HG02852 (cell line): ENCODE data around the gene OGFOD2.
A peak's percentile ranks its signal among the peaks of the same experiment; 100 is the strongest.

Experiments used
- ATAC-seq: cut with Tn5 transposase; IDR thresholded peaks from one replicate; pipeline ENCODE4 v1.9.1; 2021; ENCODE audit warnings: mild to moderate bottlenecking, moderate library complexity; ENCODE audit not compliant: unreplicated experiment

The OGFOD2 gene

DNA sequence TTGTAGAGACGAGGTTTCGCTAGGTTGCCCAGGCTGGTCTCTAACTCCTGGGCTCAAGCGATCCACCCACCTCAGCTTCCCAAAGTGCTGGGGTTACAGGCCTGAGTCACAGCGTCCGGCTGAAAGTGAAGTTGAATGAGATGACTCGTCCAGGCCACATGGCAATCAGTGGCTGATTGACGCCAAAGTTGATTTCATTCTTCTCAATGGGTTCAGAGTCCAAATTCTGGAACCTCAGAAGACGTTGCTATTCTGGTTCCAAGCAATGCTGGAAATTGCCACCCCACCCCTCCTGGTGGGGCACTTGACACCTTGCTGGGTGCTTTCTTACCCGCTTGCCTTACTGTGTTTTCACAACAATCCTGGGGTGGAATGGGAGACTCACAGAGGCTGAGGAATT lies 23.6 kb upstream of the OGFOD2 start:
- no peak for ATAC-seq

DNA sequence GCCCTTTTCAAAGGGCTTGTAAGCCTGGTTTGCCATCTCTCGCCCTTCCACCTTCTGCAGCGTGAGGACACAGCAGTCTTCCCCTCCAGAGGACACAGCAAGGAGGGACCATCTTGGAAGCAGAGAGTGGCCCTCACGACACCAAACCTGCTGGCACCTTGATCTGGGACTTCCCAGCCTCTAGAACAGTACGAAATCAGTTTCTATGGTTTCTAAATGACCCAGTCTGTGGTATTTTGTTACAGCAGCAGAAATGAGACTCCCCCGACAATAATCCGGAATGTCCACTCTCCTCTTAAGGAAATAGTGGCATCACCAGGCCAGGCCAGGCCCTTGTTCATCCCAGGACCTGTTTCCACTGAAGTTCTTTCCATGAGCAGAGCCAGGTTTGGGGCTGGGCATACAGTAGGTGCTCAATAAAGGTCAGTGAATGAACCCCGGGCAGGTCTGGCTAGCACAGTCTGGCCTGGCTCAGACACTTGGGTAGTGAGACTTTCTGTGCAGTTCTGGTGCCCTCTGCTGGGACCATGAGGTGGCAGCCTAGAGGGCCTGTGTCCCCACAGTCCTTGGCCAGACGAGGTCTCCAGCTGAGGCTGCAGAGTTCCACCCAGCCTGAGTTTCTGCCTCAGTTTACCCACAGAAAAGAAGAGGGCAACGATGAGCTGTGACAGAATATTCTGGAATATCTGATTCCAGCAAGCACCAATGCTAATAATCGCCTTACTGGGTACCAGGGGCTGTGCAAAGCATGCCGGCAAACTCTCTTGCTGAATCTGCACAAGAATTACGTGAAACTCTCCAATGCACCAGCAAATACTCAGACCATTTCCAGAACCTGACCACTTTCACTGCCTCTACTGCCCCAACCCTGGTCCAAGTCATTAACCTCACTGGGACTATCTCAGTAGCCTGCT lies 22.8 kb upstream of the OGFOD2 start:
- ATAC-seq: peak; percentile 59

DNA sequence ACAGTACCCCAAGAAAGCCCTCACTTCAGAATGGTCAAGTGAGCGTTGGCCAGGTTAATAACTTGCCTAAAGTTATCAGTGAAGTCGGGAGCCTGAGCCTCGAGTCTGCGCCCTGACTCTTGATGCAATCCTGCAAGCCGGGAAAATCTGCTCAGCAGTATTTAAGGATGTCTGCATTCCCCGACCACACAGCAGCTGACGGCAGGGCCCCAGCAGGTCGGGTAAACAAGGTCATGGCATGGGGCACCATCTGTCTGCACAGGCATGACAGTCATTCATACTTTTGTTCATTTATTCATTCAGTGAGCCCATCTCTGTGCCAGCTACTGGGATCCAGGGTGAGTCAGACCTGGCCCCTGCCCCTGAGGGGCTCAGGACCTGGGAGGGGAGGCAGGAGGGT lies 19.9 kb upstream of the OGFOD2 start:
- no peak for ATAC-seq

DNA sequence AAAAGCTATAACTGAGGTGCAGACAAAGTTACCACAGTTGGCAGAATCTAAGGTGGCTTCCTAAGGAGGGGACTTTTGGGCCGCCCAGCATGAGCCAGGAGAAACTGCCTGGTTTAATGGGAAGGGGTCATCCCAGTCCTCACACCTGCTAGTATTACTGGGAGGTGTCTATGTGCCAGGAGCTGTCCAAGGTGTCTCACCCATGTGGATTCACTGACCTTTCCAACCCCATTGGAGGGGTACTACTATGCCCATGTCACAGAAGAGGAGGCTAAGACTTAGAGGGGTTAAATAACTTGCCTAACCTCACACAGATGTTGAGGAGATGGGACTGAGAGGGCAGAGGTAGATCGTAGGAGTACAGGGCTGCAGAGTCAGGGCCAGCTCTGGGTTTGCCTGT lies 19.0 kb upstream of the OGFOD2 start:
- ATAC-seq: no peak

DNA sequence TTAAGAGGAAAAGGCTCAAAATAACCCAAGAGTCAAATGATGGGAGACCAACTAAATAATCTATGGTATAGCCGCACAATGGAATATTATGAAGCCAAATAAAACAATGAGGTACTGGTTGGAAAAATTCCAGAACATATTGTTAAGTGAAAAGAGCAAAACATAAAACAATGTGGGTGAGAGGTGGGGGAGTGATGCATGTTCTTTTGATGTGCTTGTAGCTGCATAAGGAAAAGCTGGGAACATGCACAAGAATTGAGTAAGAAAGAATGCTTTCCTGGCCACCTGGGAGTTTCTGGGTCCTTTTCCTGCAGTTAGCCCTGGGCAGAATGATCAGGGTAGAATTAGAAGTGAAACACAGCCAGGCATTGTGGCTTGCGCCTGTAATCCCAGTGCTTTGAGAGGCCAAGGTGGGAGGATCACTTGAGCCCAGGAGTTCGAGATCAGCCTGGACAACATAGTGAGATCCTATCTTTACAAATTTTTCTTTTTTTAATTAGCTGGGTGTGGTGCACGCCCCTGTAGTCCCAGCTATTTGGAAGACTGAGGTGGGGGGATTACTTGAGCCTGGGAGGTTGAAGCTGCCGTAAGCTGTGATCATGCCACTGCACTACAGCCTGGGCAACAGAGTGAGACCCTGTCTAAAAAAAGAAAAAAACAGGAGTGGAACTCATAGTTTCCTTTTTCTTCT lies 16.7 kb upstream of the OGFOD2 start:
- no peak for ATAC-seq

DNA sequence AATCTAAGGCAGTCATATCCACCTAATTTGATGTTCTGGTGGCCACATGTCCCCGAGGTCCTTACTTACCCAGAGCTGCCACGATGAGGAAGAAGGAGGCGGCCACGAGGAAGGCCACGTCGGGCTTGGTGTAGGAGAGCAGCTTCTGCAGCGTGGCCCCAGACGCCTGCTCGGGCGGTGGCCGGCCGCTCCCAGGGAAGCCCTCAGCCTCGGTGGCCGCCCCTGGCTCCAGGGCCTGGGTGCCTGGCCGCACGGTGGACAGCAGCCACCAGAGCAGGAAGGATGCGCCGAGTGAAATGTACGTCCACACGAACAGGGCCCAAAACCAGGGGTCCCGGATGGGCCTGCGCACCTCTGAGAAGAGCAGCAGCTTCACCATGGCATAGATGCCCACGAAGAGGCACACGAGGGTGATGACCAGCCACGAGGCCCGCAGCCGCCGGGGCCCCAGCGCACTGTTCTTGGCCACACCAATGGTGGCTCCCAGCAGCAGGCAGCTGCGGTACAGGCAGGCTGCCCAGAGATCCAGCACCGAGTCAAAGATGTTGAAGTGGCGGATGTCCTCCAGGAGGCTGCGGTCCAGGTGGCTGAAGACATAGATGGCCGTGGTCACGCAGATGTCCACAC lies 15.4 kb upstream of the OGFOD2 start:
- ATAC-seq: no peak

DNA sequence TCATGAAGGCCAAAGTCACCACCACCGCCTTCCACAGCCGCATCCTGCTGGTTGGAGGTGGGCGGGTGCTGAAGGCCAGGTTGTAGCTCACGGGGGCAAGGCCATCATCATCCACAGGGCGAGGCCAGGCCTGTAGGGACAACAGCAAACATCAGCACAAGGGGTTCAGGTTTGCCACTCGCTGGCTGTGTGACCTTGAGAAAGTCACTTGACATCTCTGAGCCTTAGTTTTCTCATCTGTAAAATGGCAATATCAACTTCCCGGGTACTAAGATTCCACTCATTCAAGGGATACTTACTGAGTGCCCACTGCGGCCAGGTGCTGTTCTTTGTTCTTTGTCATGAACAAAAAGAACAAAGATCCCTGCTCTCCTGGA lies 14.9 kb upstream of the OGFOD2 start:
- ATAC-seq: no peak

DNA sequence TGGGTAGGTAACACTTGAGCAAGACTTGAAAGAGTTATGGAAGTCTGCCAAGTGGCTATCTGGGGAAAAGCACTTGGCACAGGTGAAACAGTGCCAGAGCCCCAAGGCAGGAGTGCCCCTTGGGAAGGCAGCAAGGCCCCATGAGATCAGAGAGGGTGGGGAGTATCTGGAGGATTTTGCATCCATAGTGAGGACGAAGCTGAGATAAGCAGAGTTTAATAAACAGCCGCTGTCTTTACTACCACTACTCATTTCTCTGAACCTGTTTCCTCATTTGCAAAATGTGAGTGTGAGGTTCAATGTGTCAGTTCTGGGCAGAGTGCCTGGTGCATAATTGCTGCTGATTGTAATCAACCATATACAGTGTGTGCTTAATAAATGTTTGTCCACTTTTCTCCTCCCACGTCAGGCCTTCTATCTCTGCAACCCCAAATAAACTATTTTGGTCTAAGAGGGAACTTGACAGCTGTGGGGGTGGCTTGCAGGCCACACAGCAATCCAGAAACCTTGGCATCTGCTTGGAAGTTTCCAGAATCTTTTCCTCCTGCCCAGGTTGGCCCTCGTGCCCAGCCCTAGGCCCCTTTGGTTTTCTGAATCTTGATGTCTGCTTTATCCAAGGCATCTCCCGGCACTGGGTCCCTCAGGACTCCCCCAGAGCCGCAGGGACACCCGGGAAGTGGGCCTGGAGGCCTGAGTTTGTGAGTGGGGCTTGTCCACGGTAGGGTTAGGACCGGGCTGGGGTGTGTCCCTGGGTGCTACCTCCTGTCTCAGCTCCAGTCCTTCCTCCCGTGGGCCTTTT lies 13.3 kb upstream of the OGFOD2 start:
- ATAC-seq: no peak

DNA sequence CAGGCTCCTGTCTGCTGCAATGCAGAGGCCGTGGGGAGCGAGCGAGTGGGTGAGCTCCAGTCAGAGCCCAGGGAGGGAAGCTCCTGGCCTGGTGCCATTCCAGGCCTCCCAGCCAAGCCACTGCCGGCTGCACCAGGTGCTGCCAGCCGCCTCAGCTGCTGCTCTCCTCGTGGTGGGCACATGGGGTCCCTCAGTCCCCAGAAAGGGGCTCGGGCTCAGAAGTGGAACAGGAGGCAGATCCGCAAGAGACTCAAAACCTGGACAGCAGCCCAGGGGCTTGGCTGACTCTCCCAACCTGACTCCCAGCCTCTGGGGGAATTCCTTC lies 11.1 kb upstream of the OGFOD2 start:
- no peak for ATAC-seq

DNA sequence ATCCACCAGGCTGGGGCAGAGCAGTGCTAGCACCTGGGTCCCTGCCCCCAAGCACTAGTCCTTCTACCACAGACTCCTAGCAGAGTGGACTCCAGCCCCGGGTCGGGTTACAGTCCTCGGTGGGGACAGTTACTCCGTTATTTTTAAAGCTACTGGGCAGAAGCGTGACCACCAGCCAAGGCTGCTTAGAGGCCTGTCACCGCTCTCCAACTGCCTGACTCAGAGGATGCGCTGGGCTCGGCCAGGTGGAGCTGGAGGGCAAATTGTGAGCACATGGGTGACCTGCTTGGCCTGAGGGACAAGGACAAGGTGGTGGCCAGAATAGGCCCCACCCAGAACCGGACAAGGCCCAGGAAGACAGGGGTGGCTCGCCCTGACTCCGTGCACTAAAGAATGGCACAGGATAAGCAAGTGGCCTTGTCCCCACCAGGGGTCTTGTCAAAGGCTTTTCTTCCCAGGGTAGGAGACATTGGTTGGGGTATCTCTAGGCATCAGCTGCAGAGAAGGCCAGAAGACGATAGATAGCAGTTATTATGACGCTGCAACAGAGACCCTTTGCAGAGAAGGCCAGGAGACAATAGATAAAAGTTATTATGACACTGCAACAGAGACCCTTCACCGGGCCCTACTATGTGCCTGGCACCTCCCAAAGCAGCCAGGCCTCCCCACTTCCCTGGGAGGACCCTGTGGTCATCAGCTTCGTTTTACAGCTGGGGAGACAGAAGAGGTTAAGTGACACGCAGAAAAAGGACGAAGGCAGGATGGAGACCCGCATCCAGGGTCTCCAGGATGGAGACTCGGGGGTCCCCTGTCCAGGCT lies 10.4 kb upstream of the OGFOD2 start:
- no peak for ATAC-seq

DNA sequence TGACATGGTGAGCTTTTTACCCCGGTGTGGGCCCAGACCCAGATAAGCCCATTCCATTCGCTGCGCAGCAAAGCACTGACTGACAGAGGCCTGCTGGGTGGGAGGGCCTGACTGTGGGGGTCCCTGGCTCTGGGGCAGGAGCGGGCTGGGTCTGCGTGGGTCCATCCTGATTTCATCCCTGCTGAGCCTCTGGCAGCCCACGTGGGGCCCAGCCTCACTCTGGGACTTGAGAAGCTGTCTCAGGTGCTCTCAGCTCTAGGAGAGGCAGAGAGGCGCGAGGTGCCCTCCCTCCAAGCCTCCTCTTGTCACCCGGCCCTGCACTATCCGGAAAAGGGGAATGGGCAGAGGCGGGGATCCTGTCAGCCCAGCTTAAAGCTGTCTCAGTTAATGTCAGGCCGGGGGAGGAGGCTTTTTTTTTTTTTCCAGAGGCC lies 9.7 kb upstream of the OGFOD2 start:
- no peak for ATAC-seq

DNA sequence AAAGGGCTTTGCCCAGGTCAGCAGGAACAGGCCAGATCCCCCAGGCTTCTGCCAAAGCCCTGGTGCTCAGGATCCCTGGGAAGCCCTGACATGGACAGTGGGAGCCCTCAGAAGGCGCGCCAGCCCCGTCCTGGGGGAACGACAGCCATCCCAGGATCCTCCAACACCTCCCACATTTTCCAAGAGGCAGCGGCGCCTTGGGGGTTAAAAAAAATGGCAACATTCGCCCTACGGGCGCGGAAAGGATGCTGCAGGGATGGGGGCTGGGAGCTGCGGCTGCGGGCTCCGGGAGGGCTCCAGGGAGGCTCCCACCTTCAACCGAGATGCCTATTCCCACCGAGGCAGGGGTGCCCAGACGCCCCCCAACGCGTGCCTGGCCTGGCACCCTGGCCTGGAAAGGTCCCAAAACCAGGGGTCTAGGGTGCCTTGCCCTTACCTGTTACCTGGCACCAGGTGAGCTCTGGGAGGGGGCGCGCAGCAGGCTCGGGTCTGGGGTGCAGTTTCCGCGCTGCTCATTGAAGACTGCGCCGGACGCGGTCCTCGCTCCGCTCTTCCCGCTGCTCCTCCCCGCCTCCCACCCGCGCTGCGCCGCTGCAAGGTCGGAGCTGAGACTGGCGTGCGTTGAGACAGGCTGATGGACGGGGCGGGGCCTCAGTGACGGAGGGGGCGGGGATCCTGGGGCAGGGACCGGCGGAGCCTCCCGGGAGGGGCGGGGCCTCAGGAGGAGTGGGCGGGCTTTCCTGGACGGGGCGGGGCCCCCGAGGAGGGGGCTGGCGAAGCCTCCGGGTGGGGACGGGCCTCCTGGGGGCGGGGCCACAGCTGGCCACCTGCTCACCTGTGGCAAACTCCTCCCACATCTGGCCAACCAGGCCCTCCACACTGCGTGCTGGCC lies 8.9 kb upstream of the OGFOD2 start, which contains the start of gene ABCB9:
Gene ABCB9, minus strand, starts transcription at position 613 of the 892 bp plus-strand sequence. CDS start 6,228 bp downstream, outside the sequence.
- peak; percentile 70 for ATAC-seq

DNA sequence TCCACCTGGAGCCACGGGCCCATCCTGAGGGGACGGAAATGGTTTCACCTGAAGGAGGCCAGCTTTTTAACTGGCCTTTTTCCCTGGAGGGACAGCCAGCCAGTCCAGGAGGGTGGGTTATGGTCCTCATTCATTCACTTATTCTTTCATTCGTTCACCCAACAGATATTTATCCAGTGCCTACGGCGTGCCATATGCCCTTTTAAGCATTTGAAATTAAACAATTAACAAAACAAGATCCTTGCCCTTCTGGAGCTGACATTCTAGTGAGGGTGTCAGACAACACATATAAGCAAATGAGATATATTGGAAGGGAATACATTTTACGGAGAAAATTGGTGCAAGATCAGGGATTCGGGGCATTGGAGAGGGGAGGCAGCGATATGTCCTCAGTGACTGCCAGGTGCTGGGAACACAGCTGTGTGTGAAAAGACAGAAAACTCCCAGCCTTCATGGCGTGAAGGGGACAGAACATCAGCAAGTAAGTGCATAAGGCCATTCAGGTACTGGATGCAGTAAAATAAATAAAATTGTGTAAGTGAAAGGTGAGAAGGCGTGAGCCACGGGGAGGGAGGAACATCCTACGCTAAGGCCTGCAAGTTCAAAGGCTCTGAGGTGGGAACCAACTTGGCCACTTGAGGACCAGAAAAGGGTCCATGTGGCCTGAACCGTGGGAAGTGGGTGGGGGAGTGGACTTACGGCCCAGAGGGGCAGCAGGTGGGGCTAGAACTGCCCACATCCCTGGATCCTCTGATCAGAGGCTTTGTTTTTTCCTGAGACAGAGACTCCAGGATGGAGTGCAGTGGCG lies 8.1 kb upstream of the OGFOD2 start:
- ATAC-seq: no peak

DNA sequence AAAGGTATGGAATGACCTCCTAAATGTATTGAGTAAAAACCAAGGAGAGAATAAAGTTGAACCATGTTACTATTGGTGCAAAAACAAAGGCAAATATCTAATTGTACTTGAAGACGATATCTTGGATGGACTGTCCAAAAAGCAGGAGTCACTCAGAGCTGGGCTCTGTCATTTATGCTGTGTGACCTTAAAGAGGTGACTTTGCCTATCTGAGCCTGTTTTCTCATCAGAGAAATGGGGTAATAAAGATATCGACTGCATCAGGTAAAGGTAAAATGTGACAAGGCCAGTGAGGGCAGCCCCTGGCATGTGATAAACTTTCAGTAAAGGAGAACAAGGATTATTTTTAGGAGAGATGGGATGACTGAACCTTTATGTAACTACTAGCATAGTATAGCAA lies 6.9 kb upstream of the OGFOD2 start:
- ATAC-seq: no peak

DNA sequence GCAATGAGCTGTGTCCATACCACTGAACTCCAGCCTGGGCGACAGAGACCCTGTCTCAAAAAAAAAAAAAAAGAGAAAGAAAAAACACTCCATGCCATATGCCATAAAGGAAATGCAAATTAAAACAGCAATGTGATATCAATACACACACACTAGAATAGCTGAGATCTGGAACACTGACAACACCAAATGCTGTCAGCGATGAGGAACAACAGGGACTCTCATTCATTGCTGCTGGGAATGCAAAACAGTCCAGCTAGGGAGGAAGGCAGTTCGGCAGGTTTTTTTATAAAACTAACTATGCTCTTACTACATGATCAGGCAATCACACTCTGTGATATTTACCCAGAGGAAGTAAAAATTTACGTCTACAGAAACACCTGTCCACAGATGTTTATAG lies 5.4 kb upstream of the OGFOD2 start:
- ATAC-seq: no peak

DNA sequence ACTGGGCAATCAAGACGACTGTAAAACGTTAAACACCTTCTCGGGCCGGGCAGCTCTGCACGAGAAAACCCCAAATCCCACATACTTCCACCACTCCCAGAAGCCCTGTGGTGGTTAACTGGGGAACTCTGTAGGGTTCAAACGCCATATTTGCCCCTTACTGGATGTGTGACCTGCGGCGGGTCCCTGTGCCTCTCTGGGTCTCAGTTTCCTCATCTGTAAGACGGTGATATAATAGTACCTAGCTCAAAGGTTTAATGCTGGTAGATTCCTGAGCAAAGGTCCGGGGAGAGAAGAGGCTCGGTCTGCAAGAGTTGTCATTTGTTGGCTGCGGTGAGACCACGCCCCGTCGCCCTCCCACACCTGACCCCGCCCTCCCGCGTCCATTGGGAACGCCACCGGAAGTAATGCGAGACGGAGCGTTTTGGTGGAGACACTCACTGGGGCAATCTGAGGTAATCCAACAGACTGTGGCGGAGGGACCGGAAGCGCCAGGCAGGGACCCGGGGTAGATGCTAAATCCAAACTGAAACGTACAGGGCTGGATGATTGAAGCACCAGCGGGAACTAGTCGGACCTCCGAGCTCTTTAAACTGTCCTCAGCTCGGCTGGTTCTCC lies 661 bp upstream of the OGFOD2 start:
- peak; percentile 78 for ATAC-seq

DNA sequence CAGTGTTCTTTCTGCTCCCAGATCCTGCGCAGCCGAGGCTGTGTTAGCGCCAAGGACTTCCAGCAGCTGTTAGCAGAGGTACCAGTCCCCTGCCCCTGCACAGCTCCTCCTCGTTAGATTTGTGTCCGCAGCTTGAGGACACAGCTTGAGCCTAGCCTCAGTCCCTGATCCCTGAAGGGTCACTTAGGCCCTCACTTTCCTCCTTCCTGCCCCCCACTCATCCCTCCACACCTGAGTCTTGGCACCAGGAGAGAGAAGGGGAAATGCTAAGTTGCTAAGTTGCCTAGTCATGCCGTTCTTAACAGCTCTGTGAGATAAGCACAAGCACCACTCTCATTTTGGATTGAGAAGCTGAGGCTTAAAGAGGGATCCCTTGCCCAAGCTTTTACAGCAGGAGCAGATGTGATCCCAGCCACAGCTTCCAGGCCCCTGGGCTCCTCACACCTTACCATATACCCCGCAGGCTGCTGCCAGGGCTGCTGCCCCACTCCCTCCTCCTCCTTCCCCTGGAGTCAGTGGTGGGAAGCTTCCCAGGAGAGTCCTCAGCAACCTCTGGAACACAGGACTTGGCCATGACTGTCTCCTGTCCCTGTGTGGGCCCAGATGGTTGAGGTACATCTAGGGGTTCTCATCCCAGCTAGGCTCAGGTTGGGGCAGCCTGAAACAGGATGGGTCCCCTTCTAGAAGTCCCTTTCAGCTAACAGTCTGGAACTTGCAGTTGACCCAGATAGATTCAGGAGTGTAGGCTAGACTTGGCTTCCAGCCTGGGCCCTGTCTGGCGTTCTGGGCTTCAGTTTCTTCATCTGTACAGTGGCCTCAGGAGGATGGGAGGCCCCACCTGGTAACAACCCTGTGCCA lies 975 bp downstream of the OGFOD2 start:
- ATAC-seq: no peak
